NCI-H748 (cell line): ENCODE results near the gene JPT2.
"Not testable (repeated sequence)": the region's sequence is repeated elsewhere in the genome, so short reads cannot be mapped to it uniquely, and the experiment has no call there.

Source experiments
- DNase-seq: peaks from one replicate; lab custom pipeline; 2025; ENCODE audit not compliant: unreplicated experiment; lab: John Stamatoyannopoulos, UW

Gene JPT2

DNA sequence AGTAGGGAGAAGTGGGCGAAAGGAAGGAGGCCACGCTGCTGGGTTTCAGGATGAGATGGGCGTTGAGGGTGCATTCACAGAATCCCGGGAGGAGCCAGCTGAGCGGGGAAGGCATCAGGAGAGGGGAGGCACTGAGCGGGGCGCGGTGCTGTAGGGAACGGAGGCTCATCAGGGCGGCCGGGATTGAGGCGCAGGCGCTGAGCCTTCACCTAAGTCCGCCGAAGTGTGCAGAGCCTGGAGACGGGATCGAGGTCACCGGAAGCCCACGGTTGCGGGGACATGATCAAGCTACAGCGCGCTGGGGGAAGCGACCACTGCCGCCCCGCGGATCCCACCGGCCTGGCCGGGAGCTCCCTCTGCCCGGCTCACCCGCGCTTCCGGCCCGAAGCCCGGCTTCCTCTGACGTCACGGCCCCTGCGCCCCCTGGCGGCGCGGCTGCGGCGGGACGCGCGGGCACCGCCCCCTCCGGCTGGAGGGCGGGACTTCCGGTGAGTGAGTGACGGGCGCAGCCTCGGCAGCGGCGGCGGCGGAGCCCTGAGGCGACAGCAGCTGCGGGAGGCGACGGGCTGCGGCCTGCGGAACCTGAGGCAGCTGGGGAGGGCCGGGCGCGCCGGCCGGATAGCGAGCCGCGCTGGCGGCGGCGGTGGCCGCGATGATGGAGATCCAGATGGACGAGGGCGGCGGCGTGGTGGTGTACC is 27.8 kb downstream of the JPT2 start, which contains the start of gene MAPK8IP3:
MAPK8IP3 (plus strand) TSS at position 508 of the 698 bp plus-strand sequence; CDS start at position 653, 145 bp downstream.
- peak; percentile 79 for DNase-seq

DNA sequence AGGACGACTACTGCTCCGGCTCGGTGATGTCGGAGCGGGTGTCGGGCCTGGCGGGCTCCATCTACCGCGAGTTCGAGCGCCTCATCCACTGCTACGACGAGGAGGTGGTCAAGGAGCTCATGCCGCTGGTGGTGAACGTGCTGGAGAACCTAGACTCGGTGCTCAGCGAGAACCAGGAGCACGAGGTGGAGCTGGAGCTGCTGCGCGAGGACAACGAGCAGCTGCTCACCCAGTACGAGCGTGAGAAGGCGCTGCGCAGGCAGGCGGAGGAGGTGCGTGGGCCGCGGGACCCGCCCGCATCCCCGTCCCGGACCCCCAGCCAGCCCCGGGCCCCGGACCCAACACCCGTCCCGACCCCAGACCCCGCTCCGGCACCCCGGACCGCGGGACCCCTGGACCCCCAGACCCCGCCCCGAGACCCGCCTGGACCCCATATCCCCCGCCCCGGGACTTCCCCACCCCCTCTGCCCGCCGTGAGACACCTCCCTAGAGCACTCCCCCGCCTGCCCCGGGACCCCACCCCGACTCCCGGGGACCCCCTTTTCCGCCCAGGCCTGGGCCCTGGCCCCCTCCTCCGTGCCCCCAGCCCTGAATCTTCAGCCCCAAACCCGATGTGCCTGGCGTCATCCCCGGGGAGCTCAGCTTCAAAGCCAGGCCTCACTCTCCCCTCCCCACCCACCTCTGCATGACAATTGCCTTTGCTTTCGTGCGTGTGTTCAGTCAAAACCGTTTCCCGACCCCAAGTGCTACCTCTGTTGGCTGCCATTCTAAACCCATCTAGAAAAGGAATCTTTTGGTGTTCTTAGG is 28.5 kb downstream of the JPT2 start:
- DNase-seq: peak; percentile 31

DNA sequence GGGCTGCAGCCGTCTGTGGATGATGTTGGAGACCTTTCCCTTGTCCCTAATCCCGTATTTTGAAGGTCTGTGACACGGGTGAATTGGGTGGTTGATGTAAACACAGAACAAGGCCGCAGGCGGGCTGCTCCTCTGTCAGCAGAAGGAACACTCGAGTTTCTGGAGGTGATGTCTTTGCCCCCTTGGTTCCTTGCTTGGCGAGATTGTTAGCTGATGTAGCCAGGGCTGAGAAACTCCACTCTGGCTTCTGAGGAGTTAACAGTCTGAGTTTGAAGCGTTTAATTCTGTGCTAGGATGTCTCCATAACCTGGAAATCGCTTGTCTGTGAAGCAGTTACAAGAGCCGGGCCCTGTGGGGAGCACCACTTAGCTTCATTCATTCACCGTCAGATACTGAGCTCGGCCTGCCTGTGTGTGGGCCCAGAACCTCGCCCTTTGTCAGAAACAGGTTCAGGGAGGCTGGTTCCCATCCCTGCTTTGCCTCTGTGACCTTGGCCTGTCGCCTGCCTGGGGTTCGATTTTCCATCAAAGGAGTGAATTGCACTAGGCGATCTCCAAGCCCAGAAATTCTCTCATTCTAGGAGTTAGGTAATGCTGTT is 29.2 kb downstream of the JPT2 start:
- no peak for DNase-seq

DNA sequence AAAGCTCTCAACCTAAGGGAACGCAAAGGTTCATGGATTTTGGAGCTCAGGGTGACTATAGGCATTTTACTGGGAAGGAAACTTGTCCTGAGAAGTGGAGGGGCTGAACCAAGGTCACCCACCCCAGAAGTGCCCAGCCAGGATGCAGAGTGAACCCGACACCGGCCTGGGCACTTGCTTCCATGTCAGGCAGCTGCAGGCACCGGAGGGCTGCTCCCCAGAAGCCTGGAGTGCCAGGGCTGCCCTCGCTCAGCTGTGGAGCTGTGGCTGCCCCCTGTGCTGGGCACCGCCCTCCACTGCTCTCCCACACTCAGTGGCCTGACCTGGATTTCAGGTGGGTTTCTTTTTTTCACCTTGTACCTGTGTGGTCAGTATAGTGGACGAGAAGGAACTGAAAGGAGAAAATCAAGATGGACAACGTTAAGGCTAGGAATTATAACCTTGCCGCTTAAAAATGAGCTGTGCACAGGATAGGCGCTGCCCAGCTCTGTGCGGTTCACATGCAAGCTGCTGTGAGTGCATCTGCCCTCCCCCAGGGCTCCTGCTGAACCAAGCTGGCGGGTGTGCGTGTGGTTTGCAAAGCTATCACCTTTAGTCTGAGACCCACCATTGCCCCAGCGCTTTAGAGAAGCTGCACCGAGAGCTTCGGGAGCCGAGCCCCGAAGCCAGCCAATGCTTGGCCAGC is 30.1 kb downstream of the JPT2 start:
- DNase-seq: no peak

DNA sequence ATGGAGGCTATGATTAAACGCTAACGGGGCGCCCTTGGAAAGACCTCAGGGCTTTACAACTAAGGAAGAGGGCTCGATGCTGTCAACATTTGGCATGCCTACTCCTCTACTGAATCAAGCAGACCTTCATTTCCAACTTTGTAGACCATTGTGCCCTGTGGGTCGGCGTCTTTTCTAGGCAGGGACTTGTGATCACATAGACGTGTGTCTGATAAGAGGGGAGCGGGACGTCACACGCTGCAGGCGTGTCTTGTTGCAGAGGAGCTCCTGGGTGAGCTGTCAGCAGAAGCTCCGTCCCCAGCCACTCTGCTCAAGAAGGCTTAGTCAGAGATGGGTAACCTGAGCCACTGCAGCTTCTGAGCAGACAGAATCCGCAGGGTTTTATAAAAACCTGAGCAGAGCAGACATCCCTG is 30.7 kb downstream of the JPT2 start:
- no peak for DNase-seq

DNA sequence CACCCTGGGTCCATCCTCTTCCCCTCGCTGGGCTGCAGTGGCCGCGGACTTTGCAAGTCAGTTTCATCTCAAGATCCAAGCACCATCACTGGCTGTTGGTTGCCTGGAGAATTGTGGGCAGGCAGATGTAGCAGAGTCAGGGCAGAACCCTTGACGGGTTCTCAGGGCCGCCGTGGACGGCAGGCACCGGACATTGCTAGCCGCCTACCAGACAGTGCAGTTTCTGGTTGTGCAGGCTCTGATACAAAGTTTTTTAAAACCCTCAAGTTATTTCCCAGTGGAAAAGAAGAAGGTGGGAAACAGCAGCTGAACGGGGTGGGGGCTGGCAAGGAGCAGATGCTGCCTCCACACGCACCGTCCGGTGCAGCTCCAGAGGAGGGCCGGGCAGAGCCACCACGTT is 31.3 kb downstream of the JPT2 start:
- DNase-seq: no peak

DNA sequence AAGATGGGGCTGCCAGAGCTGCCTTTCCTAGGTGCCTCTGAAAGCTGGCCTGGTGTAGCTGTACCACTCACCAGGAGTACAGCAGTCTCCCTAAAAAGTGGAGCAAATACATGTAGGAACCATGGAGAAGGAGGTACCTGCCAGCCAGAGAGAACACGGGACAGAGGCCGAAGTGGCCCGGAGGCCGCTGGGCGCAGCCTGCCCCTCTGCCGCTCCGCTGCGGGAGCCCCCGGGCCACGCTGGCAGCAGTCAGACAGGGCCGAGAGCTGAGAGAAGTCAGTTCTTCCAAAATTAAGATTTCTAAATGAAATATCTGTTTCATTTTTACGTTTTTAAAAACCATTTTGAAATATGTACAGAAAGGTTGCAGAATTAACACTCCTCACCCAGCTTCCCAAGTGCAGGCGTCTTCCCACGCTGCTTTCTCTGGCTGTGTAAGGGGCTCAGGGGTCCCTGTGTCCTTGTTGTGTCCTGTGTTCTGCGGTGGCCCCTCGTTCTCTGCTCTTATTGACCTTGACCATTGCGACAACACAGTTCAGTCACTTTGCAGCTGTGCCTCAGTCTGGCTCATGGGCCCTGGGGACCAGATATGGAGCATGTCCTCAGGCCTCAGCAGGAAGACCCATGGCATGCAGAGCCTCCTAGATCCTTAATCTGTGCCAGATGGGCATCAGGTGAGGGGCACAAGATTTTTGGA is 32.9 kb downstream of the JPT2 start:
- DNase-seq: no peak

DNA sequence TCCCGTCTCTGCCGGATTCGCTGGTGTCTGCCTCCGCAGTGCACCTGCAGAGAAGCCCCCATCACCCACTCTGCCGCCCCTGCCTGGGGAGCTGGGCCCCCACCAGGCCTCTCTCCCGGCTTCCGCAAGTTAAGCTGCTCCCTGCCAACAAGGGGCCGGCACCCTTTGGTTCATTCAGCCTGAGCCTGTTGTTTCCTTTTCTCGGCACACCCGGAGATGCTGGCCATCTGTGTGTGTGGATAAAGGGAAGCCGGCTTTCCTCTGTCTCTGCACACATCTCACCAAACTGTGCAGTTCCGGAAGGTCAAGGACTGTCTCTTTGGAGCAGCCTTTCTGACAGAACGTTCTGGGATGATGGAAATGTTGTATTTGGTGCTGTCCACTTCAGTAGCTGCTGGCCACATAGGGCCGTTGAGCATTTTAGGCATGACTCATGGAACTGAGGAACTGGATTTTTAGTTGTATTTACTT is 34.7 kb downstream of the JPT2 start:
- no peak for DNase-seq

DNA sequence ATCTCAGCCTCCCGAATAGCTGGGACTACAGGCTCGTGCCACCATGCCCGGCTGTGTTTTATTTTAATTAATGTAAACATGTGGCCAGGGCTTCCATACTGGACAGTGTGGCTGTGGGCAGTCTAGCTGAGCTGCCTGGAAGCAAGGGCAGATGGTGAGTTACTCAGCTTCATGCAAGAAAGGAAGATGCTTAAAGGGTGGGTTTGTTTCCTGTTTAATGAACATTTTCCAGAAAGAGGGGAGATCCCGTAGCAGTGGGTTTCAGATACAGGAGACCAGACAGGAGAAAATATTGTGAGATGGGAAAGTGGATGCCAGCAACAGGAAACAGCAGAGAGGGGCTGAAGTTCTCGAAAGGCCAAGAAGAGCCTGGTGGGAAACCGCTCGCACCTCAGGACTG is 35.3 kb downstream of the JPT2 start:
- DNase-seq: no peak

DNA sequence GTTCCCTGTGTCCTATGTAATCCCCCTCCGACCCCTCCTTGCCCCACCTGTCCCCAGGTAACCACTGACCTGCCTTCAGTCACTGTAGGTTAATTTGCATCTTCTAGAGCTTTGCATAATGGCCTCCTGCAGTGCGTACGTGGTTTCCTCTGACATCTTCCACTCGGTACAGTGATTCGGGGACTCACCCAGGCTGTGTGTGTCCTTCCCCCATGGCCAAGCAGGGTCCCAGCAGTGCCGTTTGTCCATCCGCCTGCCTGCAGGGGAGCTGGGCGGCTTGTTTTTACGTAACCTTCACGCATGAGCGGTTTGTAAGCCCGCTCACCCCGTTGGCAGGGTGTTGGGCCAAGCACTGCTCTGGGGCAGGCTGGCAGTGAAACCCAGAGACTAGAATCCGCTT is 35.9 kb downstream of the JPT2 start:
- DNase-seq: no peak

DNA sequence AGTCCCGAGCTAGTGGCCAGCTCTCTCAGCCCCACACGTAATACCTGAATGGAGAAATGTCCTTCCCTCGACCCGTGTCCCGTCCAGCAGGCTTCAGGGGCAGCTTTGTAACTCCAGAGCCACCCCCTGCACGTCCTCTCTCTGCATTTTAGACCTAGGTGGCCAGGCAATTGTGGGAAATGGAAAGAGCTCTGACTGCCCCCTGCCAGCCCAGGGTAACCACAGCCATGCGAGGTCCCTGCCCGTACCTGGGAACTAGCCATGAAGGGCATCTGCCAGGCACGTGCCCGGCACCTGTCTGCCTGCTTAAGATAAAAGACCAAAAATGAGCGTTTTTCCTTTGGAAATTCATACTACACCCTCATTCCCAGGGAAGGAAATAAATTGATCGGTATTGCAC is 37.1 kb downstream of the JPT2 start:
- no peak for DNase-seq

DNA sequence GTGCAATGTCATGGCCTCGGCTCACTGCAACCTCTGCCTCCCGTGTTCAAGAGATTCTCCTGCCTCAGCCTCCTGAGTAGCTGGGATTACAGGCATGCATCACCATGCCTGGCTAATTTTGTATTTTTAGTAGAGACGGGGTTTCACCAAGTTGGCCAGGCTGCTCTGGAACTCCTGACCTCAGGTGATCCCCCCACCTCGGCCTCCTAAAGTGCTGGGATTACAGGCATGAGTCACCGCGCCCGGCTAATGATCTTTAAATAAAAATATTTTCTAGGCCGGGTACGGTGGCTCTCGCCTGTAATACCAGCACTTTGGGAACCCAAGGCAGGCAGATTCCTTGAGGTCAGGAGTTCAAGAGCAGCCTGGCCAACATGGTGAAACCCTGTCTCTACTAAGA is 40.2 kb downstream of the JPT2 start:
- not testable (repeated sequence) for DNase-seq

DNA sequence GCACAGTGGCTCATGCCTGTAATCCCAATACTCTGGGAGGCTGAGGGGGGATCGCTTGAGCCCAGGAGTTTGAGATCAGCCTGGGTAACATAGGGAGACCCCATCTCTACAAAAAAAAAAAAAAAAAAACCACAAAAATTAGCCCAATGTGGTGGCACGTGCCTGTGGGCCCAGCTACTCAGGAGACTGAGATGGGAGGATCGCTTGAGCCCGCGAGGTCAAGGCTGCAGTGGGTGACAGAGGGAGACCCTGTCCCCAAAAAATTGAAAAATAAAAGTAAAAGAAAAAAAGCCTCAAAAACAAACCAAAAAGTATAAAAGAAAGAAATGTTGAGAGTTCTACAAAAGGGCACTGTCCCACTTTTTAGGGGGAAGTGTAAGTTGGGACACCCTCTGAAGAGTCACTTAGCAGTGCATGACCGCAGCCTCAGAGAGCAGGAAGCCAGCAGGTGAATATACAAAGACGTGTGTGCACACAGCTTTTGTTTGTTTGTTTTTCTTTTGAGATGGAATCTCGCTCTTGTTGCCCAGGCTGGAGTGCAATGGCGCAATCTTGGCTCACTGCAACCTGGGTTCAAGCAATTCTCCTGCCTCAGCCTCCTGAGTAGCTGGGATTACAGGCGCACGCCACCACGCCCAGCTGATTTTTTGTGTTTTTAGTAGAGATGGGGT is 41.6 kb downstream of the JPT2 start:
- DNase-seq: peak; percentile 5

DNA sequence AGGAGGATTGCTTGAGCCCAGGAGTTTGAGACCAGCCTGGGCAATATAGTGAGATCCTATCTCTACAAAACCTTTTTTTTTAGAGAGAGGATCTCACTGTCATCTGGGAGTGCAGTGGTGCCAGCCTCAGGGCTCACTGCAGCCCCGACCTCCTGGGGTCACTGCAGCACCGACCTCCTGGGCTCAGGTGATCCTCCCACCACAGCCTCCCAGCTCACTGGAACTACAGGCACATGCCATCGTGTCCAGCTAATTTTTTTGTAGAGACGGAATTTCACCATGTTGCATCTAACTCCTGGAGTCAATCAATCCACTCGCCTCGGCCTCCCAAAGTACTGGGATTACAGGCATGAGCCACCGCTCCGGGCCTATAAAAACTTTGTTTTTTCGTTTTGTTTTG is 43.3 kb downstream of the JPT2 start:
- DNase-seq: no peak

DNA sequence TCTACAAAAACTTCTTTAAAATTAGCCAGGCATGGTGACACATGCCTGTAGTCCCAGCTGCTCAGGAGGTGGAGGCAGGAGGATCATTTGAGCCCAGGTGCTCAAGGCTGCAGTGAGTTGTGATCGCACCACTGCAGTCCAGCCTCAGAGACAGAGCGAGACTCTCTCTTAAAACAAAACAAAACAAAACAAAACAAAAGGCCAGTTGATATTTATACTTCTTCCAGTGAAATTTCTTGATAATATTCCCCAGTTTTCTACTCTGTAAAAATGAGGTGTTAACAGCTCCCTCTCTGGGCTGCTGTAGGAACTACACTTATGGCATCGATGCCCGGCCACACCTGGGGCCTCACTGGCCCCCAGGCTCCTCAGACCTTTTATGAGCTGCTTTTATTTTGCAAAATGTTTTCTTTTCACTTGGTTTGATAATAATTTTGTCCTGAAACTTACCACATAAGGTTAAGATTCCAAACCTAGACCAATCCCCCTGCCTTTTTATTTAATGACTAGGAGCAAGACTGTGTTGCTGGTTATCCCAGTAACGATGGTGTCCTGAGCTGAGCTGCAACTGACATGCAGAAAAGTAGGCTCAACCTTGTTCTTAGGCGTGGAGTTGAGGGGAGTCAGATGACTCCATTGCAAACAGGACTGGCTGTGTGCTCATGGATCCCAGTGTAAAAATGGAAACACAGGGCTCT is 45.5 kb downstream of the JPT2 start:
- peak; percentile 22 for DNase-seq

DNA sequence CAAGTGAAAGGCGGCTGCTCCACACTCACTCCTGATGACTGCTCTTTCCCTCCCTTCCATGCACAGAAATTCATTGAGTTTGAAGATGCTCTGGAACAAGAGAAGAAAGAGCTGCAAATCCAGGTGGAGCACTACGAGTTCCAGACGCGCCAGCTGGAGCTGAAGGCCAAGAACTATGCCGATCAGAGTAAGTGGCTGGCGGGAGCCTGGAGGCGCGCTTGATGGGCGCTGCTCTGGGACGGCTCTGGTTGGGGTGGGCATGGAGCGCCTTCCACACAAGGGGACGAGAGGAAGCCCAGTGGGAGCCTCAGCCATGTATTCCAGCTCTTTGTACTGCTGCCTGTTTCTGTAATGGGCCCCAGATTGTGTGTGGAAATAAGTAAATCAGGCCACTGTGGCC is 46.4 kb downstream of the JPT2 start:
- DNase-seq: no peak

DNA sequence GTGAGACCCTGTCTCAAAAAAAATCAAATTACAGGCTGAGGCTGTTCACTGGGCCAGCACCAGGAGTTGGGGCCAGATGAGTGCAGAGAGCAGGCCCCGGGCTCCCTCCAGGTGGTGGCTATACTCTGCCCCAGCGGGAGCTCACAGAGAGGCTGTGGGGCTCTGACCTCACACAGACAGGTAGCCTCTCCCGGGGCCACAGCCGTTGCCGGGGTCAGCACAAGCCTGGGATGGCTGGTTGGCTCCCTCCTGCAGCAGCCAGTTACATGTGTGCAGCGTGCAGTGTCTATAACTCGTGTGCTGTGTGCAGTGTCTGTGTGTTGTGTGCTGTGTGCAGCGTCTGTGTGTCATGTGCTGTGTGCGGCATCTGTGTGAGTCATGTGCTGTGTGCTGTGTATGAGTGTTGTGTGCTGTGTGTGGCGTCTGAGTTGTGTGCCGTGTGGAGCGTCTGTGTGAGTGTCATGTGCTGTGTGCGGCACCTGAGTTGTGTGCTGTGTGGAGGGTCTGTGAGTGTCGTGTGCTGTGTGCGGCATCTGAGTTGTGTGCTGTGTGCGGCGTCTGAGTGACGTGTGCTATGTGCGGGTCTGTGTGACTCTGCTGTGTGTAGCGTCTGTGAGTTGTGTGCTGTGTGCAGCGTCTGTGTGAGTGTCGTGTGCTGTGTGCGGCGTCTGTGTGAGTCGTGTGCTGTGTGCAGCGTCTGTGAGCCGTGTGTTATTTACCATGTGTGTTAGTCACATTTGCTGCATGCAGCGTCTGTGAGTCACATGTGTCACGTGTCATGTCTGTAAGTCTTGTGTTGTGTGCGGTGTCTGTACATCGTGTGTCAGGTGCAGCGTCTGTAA is 48.8 kb downstream of the JPT2 start:
- no peak for DNase-seq
